ENCODE data around the gene SEPSECS. TPM values are rescaled to one million over a fixed set of nuclear protein-coding genes. Genes with fewer than 3 reads are reported as not detected.

SEPSECS gene
- polyA plus RNA-seq, 1 experiment, result 2.6 TPM

DNA sequence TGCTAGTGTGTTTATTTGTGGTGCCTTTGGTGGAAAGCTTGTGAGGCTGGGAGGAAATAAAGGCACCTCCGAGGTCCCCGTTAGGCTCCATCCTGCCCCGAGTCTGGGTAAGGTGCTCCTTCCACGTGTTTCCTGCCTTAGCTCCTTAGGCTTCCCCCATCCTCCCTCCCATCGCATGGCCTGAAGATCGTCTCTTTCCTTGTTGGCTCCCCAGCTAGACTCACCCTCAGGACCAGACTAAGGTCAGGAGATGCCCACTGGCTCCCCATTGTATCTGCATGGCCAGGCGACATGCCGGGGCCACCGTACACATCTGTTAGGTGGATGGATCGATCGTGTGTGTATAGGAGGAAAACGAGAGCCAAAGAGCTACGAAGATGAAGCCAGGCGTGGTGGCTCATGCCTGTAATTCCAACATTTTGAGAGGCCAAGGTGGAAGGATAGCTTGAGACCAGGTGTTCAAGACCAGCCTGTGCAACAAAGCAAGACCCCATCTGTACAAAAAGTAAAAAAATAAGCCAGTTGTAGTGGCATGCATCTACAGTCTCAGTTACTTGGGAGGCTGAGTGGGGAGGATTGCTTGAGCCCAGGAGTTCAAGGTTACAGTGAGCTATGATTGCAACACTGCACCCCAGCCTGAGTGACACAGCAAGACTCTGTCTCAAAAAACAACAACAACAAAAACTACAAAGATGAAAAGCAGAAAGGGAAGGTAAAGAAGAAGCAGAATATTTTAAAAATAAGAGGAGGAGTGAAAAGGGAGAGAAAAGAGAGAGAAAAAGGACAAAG, 53.7 kb downstream of the SEPSECS start:
- TF ChIP-seq, protein P1, sequence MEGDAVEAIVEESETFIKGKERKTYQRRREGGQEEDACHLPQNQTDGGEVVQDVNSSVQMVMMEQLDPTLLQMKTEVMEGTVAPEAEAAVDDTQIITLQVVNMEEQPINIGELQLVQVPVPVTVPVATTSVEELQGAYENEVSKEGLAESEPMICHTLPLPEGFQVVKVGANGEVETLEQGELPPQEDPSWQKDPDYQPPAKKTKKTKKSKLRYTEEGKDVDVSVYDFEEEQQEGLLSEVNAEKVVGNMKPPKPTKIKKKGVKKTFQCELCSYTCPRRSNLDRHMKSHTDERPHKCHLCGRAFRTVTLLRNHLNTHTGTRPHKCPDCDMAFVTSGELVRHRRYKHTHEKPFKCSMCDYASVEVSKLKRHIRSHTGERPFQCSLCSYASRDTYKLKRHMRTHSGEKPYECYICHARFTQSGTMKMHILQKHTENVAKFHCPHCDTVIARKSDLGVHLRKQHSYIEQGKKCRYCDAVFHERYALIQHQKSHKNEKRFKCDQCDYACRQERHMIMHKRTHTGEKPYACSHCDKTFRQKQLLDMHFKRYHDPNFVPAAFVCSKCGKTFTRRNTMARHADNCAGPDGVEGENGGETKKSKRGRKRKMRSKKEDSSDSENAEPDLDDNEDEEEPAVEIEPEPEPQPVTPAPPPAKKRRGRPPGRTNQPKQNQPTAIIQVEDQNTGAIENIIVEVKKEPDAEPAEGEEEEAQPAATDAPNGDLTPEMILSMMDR (IDR thresholded peaks at IDR 0.05; ENCODE audit: insufficient read depth, low read depth, low read length), result no peak
- POLR2A ChIA-PET, result no interaction called here
- Histone ChIP-seq H3K36me3 (ENCODE audit: control insufficient read depth, insufficient read depth, low read length) (no peaks in the 10 kb centered on the region), H3K27me3 (ENCODE audit: control insufficient read depth, insufficient read depth, low read length) (peaks cover 2% of the 10 kb centered on the region; the same call in 1 of the 2 replicates), H3K4me3 (ENCODE audit: low read depth, low read length) (no peak overlapping the region)
- DNase-seq (ENCODE audit: low read depth), result no peak
- CTCF ChIA-PET, result no interaction called here

DNA sequence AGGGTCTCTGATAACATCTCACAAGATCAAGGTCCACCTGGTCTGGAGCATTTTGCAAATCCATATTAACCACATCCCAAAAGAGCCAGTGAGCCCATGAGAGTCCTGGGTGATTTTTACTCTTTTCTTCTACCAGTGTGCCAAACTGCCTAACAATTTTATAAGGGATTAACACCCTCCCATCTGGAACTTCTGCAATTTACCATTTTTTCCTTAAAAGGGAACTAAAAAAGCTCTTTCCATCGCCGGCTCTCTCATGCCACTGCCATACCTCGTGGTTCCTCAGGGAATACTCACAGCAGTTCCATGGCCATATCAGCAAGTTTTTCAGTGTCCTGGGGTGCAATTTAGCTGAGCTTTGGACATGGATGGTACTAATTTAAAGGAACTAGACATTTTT, 55.7 kb downstream of the SEPSECS start:
- Histone ChIP-seq H3K27me3 (ENCODE audit: control insufficient read depth, insufficient read depth, low read length) (peaks cover 2% of the 10 kb centered on the region; the same call in 1 of the 2 replicates), H3K4me3 (ENCODE audit: low read depth, low read length) (no peak overlapping the region), H3K36me3 (ENCODE audit: control insufficient read depth, insufficient read depth, low read length) (no peaks in the 10 kb centered on the region)
- ChIA-PET POLR2A (no interaction called here), CTCF (interaction anchor here (1.0 kb wide), 1 partner anchor 13 kb away, joined by 3 read pairs; no protein-coding TSS in a partner anchor)
- no peak for DNase-seq (ENCODE audit: low read depth)
- TF ChIP-seq, protein P1 (IDR thresholded peaks at IDR 0.05; ENCODE audit: insufficient read depth, low read depth, low read length), result no peak

- Histone ChIP-seq H3K36me3 (ENCODE audit: control insufficient read depth, insufficient read depth, low read length) (no peaks in the 10 kb centered on the region), H3K4me3 (ENCODE audit: low read depth, low read length) (no peak overlapping the region), H3K27me3 (ENCODE audit: control insufficient read depth, insufficient read depth, low read length) (peaks cover 2% of the 10 kb centered on the region; the same call in 1 of the 2 replicates)
- CTCF ChIA-PET, result interaction anchor here (1.1 kb wide), 1 partner anchor 14 kb away, joined by 3 read pairs; no protein-coding TSS in a partner anchor
- DNase-seq (ENCODE audit: low read depth), result no peak
- TF ChIP-seq, protein P1 (IDR thresholded peaks at IDR 0.05; ENCODE audit: insufficient read depth, low read depth, low read length), result no peak
- POLR2A ChIA-PET, result no interaction called here
These were observed 56.8 kb downstream of the SEPSECS start for GRCh38 chr4:25103418-25103817.

DNA sequence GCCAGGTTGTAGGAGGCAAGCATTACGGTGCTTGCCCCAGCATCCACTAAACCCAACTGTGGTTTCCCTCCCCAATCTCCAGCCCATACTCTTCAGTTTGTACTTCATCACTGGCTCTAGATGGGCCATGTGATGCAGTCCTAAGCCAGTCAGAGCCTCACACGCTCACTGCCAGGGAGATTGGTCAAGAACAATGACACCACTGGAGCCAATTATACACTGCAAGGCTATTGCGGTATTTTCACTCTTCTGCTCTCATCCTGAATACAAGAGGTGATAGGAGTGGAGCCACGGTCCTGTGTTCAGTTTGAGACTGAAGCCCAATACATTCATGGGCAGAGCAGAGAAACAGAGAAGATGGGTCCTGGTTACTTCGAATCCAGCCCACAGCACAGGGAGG, 58.4 kb downstream of the SEPSECS start:
- no peaks in the 10 kb centered on the region for H3K36me3 ChIP-seq (ENCODE audit: control insufficient read depth, insufficient read depth, low read length)
- H3K4me3 ChIP-seq (ENCODE audit: low read depth, low read length), result no peak overlapping the region
- POLR2A ChIA-PET, result no interaction called here
- CTCF ChIA-PET, result no interaction called here
- DNase-seq (ENCODE audit: low read depth), result no peak
- peaks cover 2% of the 10 kb centered on the region; the same call in 1 of the 2 replicates for H3K27me3 ChIP-seq (ENCODE audit: control insufficient read depth, insufficient read depth, low read length)
- TF ChIP-seq, protein P1 (IDR thresholded peaks at IDR 0.05; ENCODE audit: insufficient read depth, low read depth, low read length), result no peak

DNA sequence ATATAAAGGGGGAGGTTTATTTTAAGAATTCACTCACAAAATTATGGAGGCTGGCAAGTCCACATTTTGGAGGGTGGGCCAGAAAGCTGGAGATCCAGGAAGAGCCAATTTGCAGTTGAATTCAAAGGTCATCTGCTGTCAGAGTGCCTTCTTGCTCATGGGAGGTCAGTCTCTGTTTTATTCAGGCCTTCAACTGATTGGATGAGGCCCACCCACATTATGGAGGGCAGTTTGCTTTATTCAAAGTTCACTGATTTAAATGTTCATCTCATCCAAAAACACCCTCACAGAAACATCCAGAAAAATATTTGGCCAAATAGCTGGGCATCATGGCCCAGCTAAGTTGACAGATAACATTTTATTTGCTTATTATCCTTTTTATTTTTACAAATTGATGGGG, 59.5 kb downstream of the SEPSECS start:
- ChIA-PET POLR2A (no interaction called here), CTCF (interaction anchor here (0.7 to 1.3 kb wide), 4 partner anchors 10 to 45 kb away, joined by 3 to 4 read pairs (median 3); no protein-coding TSS in a partner anchor)
- Histone ChIP-seq H3K36me3 (ENCODE audit: control insufficient read depth, insufficient read depth, low read length) (no peaks in the 10 kb centered on the region), H3K4me3 (ENCODE audit: low read depth, low read length) (no peak overlapping the region), H3K27me3 (ENCODE audit: control insufficient read depth, insufficient read depth, low read length) (peaks cover 2% of the 10 kb centered on the region; the same call in 1 of the 2 replicates)
- TF ChIP-seq, protein P1 (IDR thresholded peaks at IDR 0.05; ENCODE audit: insufficient read depth, low read depth, low read length), result no peak
- DNase-seq (ENCODE audit: low read depth), result no peak
